GM18909 (cell line): ENCODE data around the gene SLC6A20.

Source experiments
- ATAC-seq: cut with Tn5 transposase; IDR thresholded peaks from one replicate; pipeline ENCODE4 v1.9.1; 2021; ENCODE audit warnings: mild to moderate bottlenecking; ENCODE audit not compliant: unreplicated experiment, poor library complexity

SLC6A20 gene

GRCh38 chr3:45736707-45737106 is 59.6 kb downstream of the SLC6A20 start:
- ATAC-seq, result no peak

DNA sequence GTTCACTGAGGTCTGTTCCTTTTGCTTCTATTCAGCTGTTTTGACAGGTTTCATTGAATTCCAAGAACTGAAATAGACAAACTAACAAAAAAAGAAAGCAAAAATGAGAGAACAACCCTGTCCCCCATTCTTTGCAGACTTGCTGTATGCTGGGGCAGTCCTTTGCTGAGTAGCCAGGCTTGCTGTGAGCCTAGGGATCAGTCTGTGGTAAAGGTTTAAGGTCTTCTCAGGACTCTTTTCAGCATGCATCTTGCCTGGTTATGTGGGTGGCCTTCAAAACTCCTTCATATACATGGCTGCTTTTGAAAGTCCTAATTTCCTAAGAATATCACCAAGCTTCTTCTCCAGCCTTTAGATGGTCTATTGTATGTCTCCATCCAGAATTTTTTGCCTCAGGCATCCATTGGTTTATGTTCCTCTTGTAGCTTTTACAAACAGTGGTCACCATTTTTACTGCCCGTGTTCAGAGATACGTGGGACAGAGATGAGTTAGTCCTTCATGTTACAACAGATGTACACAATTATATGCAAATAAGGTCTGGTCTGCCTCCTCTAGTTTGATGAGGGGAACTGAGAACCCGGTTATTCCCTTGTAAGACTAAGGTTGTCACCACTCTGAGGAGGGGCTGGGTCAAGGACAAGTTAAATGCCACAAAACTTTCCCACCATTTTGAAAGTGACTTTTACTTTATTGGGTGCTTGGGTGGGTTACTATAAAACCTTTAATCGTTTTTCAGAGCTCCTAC is 65.8 kb downstream of the SLC6A20 start:
- ATAC-seq, result no peak

DNA sequence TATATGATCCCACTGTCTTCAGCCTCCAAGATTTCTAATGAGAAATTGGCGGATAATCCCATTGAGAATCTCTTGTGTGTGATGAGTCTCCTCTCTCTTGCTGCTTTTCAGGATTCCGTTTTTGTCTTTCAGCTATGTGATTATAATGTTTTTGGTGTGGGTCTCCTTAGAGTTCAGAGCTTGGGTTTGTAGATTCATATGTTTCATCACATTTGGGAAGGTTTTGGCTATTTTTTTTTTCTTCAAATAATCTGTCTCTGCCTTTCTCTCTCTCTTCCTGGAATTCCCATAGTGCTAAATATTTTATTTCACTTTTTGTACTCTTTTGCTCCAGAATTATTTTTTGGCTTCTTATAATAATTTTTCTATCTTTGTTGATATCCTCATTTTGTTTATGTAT is 66.7 kb downstream of the SLC6A20 start:
- ATAC-seq, result no peak

GRCh38 chr3:45724911-45725310 is 71.4 kb downstream of the SLC6A20 start:
- no peak for ATAC-seq

GRCh38 chr3:45719655-45720487 is 76.5 kb downstream of the SLC6A20 start:
- no peak for ATAC-seq

DNA sequence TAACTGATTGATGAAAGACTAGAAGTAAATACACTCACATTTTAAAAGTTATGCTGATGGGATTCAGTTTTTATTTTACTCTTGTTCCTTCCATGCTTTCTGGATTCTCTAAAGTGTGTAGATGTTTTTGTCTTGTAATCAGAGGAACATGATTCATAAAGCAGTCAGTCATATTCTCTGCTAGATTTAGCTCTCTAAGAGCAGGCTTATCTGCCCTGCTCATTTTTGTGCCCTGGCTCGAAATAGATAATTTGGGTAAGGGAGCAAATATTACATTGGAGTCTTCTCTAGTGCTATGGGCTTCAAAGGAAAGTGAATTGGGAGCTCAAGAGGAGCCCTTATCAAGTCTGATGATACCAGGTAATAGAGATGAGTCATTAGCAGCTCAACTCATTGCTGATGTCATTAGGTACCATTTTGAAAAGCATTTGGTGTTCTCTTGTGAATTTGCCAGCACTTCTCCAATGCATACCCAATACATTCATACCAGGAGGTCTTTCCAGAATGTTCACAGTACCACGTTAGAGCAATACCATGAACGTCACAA is 79.5 kb downstream of the SLC6A20 start:
- no peak for ATAC-seq

GRCh38 chr3:45715945-45716344 is 80.4 kb downstream of the SLC6A20 start:
- no peak for ATAC-seq

GRCh38 chr3:45712434-45713110 is 83.8 kb downstream of the SLC6A20 start:
- no peak for ATAC-seq

GRCh38 chr3:45711931-45712330 is 84.4 kb downstream of the SLC6A20 start:
- no peak for ATAC-seq

DNA sequence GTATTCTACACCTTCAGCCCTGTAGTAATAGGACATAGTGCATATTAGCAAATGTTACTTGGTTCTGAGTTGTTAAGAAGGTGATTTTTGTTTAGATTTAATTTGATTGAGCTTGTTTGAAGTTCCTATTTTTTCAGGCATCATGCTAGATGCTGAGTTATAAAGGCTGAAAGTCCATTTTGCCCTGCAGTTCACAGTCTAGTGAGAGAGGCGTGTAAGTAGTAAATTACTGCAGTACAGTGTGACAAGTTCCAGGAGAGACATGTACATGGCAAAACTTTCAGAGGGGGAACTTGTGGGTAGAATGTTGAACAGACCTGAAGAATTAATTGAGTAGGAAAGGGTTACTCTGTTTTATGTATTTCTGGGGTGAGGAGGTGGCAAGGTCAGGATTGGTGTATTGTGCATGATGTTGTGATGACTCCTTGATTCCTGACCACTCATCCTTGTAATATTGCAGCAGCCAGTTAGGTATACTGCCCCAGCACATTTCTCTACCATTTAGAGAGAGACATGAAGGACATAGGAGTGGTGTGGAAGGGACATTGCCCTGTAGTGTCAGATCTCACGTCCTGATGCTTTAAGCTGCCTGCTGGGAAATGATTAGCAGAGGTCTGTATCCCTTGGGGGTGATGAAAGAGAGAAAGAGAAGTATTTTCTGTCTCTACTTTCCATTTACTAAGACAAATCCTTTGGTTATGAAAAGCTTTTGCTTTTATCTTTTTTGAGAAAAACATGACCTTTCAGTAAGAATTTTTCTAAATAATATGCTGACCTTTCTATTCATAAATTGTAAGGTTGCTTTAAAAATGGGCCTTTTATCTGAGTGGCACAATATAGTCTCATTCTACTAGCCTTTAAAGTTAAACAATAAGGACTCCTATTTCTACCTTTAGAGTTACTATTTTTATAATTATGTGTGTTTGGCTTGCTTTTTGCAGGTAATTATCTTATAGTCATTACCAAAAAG is 90.2 kb downstream of the SLC6A20 start:
- ATAC-seq, result no peak
